OCI-LY1 (cell line): ENCODE measurements around the gene NELL1.

Source experiments
- EZH2 ChIP-seq: fragments of 200-600 bp; sonication (generic), shearing (Covaris generic); IDR thresholded peaks from 2 replicates; pipeline ENCODE4 v1.8.0; 2017; ENCODE audit warnings: borderline replicate concordance, mixed run types, mild to moderate bottlenecking, antibody characterized with exemption, low read length, moderate library complexity, mixed read lengths
- TF ChIP-seq, protein P1 (sequence below): fragments of 200-600 bp; sonication (generic), shearing (Covaris generic); IDR thresholded peaks from 2 replicates; pipeline ENCODE4 v1.5.1; 2017; ENCODE audit warnings: mild to moderate bottlenecking, antibody characterized with exemption, low read length, moderate library complexity, mixed read lengths

- TF ChIP-seq EZH2, result no peak
- TF ChIP-seq, protein P1, sequence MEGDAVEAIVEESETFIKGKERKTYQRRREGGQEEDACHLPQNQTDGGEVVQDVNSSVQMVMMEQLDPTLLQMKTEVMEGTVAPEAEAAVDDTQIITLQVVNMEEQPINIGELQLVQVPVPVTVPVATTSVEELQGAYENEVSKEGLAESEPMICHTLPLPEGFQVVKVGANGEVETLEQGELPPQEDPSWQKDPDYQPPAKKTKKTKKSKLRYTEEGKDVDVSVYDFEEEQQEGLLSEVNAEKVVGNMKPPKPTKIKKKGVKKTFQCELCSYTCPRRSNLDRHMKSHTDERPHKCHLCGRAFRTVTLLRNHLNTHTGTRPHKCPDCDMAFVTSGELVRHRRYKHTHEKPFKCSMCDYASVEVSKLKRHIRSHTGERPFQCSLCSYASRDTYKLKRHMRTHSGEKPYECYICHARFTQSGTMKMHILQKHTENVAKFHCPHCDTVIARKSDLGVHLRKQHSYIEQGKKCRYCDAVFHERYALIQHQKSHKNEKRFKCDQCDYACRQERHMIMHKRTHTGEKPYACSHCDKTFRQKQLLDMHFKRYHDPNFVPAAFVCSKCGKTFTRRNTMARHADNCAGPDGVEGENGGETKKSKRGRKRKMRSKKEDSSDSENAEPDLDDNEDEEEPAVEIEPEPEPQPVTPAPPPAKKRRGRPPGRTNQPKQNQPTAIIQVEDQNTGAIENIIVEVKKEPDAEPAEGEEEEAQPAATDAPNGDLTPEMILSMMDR, result no peak
Observed at GRCh38 chr11:20875889-20876288, 206.5 kb downstream of the NELL1 start.
